Activated CD4-positive, CD25-positive, alpha-beta regulatory T cell treated with anti-CD3 and anti-CD28 coated beads, Interleukin-2, amount 50 U/mL, for 24 hours (primary cell): ENCODE results near the gene TNF.

Experiments
- ATAC-seq, 2 donors: fragments of 150-1000 bp; cut with Tn5 transposase; one replicate each; pipeline ENCODE4 v1.10.0; 2021; ENCODE audit warnings: mild to moderate bottlenecking in 1 of 2, moderate library complexity in 1 of 2

The TNF gene

DNA sequence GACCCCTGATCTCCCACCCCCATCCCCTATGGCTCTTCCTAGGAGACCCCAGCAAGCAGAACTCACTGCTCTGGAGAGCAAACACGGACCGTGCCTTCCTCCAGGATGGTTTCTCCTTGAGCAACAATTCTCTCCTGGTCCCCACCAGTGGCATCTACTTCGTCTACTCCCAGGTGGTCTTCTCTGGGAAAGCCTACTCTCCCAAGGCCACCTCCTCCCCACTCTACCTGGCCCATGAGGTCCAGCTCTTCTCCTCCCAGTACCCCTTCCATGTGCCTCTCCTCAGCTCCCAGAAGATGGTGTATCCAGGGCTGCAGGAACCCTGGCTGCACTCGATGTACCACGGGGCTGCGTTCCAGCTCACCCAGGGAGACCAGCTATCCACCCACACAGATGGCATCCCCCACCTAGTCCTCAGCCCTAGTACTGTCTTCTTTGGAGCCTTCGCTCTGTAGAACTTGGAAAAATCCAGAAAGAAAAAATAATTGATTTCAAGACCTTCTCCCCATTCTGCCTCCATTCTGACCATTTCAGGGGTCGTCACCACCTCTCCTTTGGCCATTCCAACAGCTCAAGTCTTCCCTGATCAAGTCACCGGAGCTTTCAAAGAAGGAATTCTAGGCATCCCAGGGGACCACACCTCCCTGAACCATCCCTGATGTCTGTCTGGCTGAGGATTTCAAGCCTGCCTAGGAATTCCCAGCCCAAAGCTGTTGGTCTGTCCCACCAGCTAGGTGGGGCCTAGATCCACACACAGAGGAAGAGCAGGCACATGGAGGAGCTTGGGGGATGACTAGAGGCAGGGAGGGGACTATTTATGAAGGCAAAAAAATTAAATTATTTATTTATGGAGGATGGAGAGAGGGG is 1.9 kb upstream of the TNF start:
- no peak for ATAC-seq

DNA sequence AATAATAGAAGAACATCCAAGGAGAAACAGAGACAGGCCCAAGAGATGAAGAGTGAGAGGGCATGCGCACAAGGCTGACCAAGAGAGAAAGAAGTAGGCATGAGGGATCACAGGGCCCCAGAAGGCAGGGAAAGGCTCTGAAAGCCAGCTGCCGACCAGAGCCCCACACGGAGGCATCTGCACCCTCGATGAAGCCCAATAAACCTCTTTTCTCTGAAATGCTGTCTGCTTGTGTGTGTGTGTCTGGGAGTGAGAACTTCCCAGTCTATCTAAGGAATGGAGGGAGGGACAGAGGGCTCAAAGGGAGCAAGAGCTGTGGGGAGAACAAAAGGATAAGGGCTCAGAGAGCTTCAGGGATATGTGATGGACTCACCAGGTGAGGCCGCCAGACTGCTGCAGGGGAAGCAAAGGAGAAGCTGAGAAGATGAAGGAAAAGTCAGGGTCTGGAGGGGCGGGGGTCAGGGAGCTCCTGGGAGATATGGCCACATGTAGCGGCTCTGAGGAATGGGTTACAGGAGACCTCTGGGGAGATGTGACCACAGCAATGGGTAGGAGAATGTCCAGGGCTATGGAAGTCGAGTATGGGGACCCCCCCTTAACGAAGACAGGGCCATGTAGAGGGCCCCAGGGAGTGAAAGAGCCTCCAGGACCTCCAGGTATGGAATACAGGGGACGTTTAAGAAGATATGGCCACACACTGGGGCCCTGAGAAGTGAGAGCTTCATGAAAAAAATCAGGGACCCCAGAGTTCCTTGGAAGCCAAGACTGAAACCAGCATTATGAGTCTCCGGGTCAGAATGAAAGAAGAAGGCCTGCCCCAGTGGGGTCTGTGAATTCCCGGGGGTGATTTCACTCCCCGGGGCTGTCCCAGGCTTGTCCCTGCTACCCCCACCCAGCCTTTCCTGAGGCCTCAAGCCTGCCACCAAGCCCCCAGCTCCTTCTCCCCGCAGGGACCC is 981 bp upstream of the TNF start:
- no peak for ATAC-seq

DNA sequence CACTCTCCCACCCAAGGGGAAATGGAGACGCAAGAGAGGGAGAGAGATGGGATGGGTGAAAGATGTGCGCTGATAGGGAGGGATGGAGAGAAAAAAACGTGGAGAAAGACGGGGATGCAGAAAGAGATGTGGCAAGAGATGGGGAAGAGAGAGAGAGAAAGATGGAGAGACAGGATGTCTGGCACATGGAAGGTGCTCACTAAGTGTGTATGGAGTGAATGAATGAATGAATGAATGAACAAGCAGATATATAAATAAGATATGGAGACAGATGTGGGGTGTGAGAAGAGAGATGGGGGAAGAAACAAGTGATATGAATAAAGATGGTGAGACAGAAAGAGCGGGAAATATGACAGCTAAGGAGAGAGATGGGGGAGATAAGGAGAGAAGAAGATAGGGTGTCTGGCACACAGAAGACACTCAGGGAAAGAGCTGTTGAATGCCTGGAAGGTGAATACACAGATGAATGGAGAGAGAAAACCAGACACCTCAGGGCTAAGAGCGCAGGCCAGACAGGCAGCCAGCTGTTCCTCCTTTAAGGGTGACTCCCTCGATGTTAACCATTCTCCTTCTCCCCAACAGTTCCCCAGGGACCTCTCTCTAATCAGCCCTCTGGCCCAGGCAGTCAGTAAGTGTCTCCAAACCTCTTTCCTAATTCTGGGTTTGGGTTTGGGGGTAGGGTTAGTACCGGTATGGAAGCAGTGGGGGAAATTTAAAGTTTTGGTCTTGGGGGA is 754 bp downstream of the TNF start:
- no peak for ATAC-seq

DNA sequence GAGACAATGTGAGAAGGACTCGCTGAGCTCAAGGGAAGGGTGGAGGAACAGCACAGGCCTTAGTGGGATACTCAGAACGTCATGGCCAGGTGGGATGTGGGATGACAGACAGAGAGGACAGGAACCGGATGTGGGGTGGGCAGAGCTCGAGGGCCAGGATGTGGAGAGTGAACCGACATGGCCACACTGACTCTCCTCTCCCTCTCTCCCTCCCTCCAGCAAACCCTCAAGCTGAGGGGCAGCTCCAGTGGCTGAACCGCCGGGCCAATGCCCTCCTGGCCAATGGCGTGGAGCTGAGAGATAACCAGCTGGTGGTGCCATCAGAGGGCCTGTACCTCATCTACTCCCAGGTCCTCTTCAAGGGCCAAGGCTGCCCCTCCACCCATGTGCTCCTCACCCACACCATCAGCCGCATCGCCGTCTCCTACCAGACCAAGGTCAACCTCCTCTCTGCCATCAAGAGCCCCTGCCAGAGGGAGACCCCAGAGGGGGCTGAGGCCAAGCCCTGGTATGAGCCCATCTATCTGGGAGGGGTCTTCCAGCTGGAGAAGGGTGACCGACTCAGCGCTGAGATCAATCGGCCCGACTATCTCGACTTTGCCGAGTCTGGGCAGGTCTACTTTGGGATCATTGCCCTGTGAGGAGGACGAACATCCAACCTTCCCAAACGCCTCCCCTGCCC is 1.7 kb downstream of the TNF start:
- ATAC-seq: no peak

DNA sequence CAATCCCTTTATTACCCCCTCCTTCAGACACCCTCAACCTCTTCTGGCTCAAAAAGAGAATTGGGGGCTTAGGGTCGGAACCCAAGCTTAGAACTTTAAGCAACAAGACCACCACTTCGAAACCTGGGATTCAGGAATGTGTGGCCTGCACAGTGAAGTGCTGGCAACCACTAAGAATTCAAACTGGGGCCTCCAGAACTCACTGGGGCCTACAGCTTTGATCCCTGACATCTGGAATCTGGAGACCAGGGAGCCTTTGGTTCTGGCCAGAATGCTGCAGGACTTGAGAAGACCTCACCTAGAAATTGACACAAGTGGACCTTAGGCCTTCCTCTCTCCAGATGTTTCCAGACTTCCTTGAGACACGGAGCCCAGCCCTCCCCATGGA is 2.2 kb downstream of the TNF start:
- ATAC-seq: no peak

DNA sequence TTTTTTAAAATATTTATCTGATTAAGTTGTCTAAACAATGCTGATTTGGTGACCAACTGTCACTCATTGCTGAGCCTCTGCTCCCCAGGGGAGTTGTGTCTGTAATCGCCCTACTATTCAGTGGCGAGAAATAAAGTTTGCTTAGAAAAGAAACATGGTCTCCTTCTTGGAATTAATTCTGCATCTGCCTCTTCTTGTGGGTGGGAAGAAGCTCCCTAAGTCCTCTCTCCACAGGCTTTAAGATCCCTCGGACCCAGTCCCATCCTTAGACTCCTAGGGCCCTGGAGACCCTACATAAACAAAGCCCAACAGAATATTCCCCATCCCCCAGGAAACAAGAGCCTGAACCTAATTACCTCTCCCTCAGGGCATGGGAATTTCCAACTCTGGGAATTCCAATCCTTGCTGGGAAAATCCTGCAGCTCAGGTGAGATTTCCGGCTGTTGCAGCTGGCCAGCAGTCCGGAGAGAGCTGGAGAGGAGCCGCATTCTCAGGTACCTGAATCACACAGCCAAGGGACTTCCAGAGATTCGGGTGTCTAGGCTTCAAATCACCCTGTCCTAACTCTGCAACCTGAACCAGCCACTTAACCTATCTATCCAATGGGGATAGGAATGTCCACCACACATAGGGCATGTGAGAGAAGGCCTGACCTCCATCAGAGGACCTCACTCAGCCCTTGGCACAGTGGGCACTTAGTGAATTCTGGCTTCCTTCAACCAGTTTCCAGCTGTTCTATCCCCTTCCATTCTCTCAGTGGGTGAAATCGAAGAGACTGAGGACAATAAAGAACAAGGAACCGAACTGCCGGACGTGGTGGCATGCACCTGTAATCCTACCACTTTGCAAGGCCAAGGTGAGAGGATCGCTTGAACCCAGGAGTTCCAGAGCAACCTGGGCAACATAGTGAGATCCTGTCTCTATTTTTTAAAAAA is 3.1 kb downstream of the TNF start:
- ATAC-seq: no peak

DNA sequence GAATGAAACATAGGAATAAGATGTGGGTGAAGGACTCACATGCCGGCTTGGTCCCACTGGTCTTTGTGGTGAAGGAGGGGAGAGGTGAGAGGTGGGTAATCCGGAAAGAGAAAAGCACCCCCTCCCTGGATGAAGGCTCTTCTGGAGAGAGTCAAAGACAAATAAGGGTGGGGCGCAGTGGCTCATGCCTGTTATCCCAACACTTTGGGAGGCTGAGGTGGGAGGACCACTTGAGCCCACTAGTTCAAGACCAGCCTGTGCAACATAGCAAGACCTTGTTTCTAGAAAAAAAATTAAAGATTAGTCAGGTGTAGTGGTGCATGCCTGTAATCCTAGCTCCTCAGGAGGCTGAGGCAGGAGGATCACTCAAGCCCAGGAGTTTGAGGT is 3.7 kb downstream of the TNF start:
- ATAC-seq: no peak

DNA sequence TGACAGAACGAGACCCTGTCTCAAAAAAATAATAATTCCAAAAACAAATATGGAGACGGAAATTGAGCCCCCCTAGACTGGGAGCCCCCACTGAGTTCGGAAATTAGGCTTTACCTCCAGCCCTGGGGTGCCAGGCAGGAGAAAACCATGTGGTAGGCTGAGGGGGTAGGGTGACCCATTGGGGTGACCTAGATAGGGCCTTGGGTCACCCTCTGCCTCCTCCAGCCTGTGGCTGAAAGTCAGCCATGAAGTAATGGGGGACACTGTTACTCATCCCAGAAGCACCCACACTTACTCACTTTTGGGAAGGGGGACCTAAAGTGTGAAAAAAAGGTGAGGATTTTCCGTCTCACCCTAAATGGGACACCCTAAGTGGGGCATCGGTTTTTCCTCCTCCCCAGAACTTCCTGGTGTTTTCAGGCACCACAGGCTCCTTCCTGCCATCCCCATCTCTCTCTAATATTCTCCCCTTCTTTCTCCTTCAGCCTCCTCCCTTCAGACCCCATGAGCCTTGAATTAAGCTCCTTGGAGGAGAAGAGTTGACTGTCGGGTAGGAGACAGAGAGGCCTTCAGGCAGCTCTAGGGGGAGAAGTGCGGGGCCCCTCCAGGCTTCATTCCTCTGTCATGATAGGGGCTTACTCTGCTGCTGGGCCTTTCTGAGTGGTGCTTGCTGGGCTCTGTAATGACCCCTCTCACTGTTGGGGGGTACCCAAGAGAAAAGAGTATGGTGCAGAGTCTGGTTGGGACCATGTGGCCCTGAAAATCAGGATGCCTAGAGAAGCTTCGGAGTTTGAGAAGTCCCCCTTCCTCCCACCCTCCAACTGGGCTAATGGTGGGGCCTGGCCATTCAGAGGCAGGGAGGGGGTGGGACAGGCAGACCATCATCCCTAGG is 4.4 kb downstream of the TNF start:
- ATAC-seq: no peak

DNA sequence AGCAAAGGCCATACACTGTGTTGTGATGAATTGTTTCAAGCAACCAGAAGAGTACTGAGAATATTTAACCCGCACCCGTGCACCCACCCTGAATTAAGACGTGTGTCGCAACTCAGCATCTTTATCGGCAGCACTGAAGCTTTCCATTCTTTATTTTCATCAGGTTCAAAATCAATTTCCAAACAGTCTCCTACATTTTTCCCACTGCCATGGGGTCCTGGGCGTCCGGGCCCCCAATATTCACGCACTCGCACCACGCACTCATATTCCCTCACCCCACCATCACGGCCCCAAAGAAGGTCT is 5.0 kb downstream of the TNF start:
- no peak for ATAC-seq

DNA sequence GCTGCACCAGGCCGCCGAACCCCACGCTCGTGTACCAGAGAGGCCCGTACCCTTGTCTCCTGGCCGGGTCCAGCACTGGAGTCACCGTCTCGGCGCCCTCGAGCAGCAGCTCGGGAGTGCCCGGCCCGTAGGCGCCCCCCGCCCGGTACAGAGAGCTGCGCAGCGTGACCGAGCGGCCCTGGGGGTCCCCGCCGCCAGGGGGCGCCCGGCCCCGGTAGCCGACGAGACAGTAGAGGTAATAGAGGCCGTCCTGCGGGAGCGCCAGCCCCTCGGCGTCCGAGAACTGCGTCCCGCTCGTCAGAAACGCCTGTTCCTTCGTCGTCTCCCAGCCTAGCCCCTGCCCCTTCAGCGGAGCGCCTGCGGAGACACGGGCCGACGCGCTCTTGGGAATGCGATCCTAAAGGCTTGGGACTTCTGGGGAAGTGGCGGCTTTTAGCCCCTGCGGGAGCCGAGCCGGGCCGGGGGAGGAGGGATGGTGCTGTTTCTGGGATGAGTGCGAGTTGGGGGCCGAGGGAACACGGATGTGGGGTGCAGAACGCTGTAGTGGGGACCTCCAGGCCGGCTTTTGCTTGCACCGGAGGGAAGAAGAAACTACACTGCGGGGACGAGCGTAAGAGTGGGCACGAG is 5.6 kb downstream of the TNF start:
- peak; percentile 84 for ATAC-seq

DNA sequence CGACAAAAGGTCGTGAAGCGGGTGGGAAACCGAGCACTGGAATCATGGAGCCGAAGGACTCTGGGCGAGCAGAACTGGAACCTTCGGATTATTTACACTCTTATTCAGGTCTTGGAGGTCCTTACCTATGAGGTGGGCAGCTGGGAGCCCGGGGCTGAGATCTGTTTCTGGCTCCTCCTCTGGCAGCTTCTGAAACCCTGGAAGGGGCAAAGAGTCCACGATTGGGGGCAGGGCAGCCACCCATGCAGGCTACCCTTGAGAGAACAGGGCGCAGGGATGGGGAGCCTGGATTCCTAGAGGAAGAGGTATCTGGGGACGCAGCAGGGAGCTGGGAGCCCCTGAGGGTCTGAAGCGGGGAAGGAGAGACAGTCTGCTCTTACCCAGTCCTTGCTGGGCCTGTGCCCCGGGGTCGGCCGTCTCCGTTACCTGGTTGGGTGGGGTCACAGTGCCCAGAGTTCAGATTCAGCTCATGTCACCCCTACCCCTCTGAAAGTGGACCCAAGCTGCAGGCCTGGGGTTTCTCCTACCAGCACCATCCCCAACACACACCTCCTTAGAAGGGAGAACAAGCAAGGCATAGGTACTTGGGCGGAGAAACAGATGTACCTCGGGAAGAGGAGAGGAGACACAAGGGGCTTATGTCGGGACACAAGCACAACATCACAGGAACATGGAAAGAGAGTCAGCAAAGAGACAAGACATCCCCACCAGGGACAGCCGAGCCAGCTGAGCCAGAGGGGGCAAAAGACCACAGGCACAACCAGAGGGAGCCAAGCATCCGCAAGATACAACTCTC is 6.3 kb downstream of the TNF start:
- ATAC-seq: no peak

DNA sequence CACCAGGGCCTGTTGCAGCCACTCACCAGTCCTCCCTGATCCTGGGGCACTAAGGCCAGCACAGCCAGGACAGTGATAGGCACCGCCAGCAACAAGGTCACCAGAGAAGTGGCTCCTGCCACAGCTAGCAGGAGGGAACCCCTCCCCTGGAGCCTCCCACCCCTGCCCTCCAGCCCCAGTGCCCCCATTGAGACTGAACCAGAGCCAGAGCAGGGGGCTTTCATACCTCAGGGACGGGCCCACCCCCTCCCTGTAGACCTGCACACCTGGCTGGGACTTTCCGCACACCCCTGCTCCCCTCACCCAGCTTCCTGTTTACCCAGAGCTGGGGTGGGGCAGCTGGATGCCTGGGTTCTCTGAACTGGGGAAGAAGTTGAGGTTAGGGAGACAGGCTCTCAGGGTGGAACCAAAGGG is 6.9 kb downstream of the TNF start, which contains the start of gene LTB:
LTB (minus strand) TSS at position 195 of the 414 bp plus-strand sequence; CDS start at position 188, 7 bp downstream.
- peak; percentile 7 to 15 for ATAC-seq

DNA sequence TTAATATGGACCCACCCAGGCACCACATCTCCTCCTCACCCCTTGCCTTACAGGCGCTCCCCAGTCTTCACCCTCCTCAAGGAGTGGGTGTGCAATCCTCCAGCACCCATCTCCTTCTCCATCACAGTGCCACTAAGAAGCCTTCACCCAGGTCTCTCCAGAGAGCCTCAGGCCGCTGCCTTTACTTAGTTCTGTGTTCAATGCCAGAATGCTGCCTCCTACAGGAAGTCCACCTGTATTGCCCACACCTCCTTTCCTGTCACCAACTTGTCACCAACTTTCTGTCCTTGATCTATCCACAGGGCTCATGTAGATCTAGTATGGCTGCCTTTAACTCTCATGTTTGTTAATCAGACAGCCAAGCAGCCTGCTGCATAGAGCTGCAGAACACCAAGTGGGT is 10.1 kb downstream of the TNF start:
- peak; percentile 11 to 15 for ATAC-seq

DNA sequence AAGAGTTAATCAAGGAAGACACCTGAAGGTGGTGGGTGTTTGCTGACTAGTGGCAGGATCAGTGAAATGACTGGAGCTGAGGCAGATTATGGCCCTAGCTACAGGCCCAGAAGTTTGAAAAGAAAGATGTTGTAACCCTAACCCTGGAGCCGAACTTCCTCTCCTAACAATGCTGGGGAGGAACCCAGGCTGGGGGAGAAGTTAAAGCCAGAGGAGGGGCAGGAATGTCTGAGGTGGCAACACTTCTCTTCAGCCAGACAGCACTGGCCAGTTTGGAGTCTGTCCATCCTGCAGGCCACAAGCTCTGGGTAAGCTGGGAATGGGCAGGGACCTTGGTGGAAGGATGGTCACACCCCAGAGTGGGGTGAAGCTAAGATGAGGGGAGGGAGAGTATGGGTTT is 10.6 kb downstream of the TNF start, which contains the start of gene LST1:
LST1 (plus strand) TSS at position 270 of the 400 bp plus-strand sequence. CDS start 1,023 bp downstream, outside the sequence.
- peak; percentile 7 to 11 for ATAC-seq

DNA sequence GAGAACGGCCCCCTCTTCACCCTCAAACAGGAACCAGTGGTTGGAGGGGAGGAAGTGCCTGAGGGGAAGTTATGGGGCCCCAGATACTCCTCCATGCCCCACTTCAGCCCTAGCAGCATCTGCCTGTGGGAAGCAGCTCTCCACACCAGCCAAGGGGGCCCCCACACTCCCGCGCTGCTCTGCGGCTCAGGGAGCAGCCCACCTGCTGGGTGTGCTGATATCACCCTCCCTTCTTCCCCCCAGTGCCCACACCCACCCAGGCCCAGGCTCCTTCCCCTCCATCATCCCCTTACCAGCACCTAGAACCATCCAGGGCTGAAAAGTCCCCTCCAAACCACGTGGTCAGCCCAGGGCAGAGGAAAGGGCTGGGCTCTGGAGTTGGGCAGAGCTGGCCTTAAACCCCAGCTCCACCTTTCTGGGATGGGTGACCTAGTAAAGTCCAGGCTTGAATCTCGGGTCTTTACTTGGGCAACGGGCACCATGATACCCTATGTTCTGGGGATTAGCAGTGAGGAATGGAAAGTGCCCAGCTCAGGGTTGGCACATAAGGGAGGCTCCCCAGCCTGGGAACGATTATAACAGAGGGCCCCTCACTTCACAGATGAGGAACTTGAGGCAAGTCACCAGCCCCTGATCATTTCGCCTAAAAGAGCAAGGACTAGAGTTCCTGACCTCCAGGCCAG is 11.4 kb downstream of the TNF start:
- ATAC-seq: peak in 1 of 2 donors; percentile 14

DNA sequence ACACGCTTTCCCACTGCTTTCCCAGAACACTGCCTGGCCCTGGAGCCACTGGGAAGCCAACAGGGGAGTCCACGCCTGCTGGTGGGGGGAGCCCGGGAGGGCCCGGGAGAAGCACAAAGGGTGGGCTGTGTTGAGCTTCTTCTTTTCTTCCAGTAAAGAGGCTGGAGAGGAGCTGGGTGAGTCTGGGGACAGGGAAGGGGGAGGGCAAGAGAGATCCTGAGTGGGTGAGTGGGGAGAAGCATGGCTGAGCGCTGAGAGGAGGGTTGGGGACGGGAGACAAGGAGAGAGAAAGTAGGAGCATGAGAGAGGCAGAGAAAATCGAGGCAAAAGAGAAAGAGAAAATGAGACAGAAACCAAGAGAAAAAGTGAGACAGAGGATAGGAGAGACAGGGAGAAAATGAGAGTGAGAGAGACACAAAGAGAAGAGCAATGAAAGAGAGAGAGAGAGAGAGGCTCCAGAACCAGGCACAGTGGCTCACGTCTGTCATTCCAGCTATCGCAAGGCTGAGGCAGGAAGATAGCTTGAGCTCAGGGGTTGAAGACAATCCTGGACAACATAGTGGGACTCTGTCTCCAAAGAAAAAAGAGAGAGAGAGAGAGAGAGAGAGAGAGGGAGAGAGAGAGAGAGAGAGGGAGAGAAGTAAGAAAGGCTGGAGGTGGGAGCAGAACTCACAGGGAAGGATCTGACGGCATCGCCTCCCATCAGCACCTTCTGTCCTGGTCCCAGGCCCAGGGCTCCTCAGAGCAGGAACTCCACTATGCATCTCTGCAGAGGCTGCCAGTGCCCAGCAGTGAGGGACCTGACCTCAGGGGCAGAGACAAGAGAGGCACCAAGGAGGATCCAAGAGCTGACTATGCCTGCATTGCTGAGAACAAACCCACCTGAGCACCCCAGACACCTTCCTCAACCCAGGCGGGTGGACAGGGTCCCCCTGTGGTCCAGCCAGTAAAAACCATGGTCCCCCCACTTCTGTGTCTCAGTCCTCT is 12.7 kb downstream of the TNF start:
- ATAC-seq: peak; percentile 45 to 55
